ENCODE measurements around the gene VEPH1. TPM values are rescaled to one million over a fixed set of nuclear protein-coding genes. Genes with fewer than 3 reads are reported as not detected.

Gene VEPH1
- polyA plus RNA-seq, 1 of the 3 experiments (the other 2 are of a cell fraction): 6.0 TPM

GRCh38 chr3:157436583-157437291 is 66.5 kb downstream of the VEPH1 start, which contains the start of gene PTX3:
TSS of gene PTX3 (plus strand) at chr3:157436850. CDS start at chr3:157436934, 84 bp downstream.
- peak; percentile 8 for DNase-seq
- H3K9me2 ChIP-seq: no peaks in the 10 kb centered on the region
- no peaks in the 10 kb centered on the region for H3K27me3 ChIP-seq (ENCODE audit: insufficient read depth)
- peaks cover 11% of the 10 kb centered on the region for H3F3A ChIP-seq (replicated peaks; ENCODE audit: insufficient read depth)
- H4K20me1 ChIP-seq (ENCODE audit: insufficient read depth): no peaks in the 10 kb centered on the region
- peak within 1 kb of the TSS; percentile 83 for H2AFZ ChIP-seq (ENCODE audit: low read depth)
- peak within 1 kb of the TSS; percentile 68 for H3K9ac ChIP-seq
- H3K4me2 ChIP-seq: peak within 1 kb of the TSS; percentile 88
- 46% methylated on average over 15 of the region's 15 CpGs for WGBS (ENCODE audit: low lambda C conversion rate)
- H3K9me3 ChIP-seq: no peaks in the 10 kb centered on the region
- peaks cover 5 to 12% of the 10 kb centered on the region in 2 experiments for H3K36me3 ChIP-seq (replicated peaks in 1 of 2; ENCODE audit: control insufficient read depth in 1 of 2, insufficient read depth in 2 of 2, low read length in 1 of 2)
- peaks cover 33% of the 10 kb centered on the region for H3K79me2 ChIP-seq (ENCODE audit: insufficient read depth)
- H3K4me3 ChIP-seq (ENCODE audit: low read depth in 2 of 2, low read length in 1 of 2): peak within 1 kb of the TSS; percentile 51 to 68
- TF ChIP-seq GABPA (IDR thresholded peaks at IDR 0.05; ENCODE audit: low read depth) (no peak), POLR2AphosphoS5 (IDR thresholded peaks at IDR 0.05; ENCODE audit: low read depth, low read length) (peak; percentile 85), TCF12 (IDR thresholded peaks at IDR 0.05) (peak; percentile 46; the same call in 1 of the 2 replicates), FOXM1 (IDR thresholded peaks at IDR 0.05; ENCODE audit: low read depth) (no peak), CHD2 (IDR thresholded peaks at IDR 0.05; ENCODE audit: low read length, partially characterized antibody) (no peak), FOSL2 (IDR thresholded peaks at IDR 0.05; ENCODE audit: borderline replicate concordance, low read depth) (0 out of 2 replicates have a peak, but pooled peaks have one; percentile 25), EZH2phosphoT487 (IDR thresholded peaks at IDR 0.05; ENCODE audit: borderline replicate concordance, low read depth) (no peak), JUND (IDR thresholded peaks at IDR 0.05) (peak; percentile 41), ELF1 (IDR thresholded peaks at IDR 0.05) (no peak), MXI1 (IDR thresholded peaks at IDR 0.05; ENCODE audit: low read depth, low read length) (no peak), PBX3 (IDR thresholded peaks at IDR 0.05) (no peak; the same call in 1 of the 2 replicates), TAF1 (IDR thresholded peaks at IDR 0.05; ENCODE audit: borderline replicate concordance, low read depth, low read length) (peak; percentile 74), USF2 (IDR thresholded peaks at IDR 0.05; ENCODE audit: borderline replicate concordance, low read depth, low read length) (no peak), TEAD4 (IDR thresholded peaks at IDR 0.05; ENCODE audit: borderline replicate concordance, insufficient read depth) (peak; percentile 42; the same call in 1 of the 2 replicates), GATA2 (CRISPR knock-in tag; IDR thresholded peaks at IDR 0.05) (no peak)
- TF ChIP-seq, protein P1, sequence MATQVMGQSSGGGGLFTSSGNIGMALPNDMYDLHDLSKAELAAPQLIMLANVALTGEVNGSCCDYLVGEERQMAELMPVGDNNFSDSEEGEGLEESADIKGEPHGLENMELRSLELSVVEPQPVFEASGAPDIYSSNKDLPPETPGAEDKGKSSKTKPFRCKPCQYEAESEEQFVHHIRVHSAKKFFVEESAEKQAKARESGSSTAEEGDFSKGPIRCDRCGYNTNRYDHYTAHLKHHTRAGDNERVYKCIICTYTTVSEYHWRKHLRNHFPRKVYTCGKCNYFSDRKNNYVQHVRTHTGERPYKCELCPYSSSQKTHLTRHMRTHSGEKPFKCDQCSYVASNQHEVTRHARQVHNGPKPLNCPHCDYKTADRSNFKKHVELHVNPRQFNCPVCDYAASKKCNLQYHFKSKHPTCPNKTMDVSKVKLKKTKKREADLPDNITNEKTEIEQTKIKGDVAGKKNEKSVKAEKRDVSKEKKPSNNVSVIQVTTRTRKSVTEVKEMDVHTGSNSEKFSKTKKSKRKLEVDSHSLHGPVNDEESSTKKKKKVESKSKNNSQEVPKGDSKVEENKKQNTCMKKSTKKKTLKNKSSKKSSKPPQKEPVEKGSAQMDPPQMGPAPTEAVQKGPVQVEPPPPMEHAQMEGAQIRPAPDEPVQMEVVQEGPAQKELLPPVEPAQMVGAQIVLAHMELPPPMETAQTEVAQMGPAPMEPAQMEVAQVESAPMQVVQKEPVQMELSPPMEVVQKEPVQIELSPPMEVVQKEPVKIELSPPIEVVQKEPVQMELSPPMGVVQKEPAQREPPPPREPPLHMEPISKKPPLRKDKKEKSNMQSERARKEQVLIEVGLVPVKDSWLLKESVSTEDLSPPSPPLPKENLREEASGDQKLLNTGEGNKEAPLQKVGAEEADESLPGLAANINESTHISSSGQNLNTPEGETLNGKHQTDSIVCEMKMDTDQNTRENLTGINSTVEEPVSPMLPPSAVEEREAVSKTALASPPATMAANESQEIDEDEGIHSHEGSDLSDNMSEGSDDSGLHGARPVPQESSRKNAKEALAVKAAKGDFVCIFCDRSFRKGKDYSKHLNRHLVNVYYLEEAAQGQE (IDR thresholded peaks at IDR 0.05; ENCODE audit: low read depth, low read length): peak; percentile 3; the same call in 1 of the 2 replicates
- ChIA-PET POLR2A (interaction anchor here (1.7 kb wide), 1 partner anchor 276 kb away, joined by 5 read pairs; the partner anchor contains the start of gene CCNL1), CTCF (interaction anchor here (1.2 to 3.4 kb wide), 3 partner anchors 16 to 277 kb away, joined by 4 to 19 read pairs (median 5); partner anchors contain the start of gene CCNL1)
- H3K4me1 ChIP-seq (ENCODE audit: control insufficient read depth in 1 of 2, insufficient read depth in 2 of 2, low read depth in 1 of 2, low read length in 1 of 2): peaks cover 5 to 14% of the 10 kb centered on the region in 2 experiments; a peak in 3 of 4 replicates
- H3K27ac ChIP-seq (ENCODE audit: low read depth in 2 of 2, low read length in 1 of 2): peak within 1 kb of the TSS; percentile 50 to 82

Data from SK-N-SH (cell line).